Measurements from ENCODE around the gene APP.
A peak's percentile ranks its signal among the peaks of the same experiment; 100 is the strongest.

APP gene

DNA sequence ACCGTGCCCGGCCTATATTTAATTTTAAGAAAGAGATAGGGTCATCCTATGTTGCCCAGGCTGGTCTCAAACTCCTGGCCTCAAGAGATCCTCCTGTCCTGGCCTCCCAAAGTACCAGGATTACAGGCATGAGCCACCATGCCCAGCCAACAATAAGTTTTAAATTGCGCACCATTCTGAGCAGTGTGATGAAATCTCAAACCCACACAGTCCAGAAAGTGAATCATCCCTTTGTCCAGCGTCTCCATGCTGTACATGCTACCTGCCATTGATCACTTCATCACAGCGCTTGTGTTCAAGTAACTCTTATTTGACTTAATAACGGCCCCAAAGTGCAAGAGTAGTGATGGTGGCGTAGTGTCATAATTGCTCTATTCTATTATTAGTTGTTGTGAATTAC lies 75.4 kb downstream of the APP start:
- TF ChIP-seq CREB1 (IDR thresholded peaks at IDR 0.05; ENCODE audit: low read depth) (no peak), TEAD4 (IDR thresholded peaks at IDR 0.05) (no peak), YY1 (IDR thresholded peaks at IDR 0.05; ENCODE audit: low read depth) (no peak), FOXM1 (IDR thresholded peaks at IDR 0.05; ENCODE audit: borderline replicate concordance, low read depth) (no peak), EP300 (IDR thresholded peaks at IDR 0.05; ENCODE audit: borderline replicate concordance) (no peak), NFIC (IDR thresholded peaks at IDR 0.05) (no peak)

DNA sequence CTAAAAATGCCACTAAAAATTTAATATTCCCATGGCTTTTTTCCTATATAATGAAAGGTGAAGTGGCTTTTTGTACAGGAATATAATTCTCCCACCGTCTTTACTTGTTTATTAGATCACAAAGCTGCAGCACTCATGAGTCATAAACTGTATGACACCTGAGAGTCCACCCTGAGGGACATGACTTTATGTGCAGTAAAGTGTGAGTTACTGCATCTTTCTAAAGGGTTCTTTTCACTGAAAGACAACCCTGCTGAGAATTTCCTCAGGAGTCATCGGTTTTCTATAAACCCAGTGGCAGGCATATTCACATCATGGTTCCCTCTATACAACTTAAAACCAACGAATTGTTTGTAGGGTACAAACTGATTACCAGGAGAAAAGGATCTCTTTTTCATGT lies 77.4 kb downstream of the APP start:
- no peak for TF ChIP-seq TEAD4 (IDR thresholded peaks at IDR 0.05)
- no peak for TF ChIP-seq EP300 (IDR thresholded peaks at IDR 0.05; ENCODE audit: borderline replicate concordance)
- TF ChIP-seq FOXM1 (IDR thresholded peaks at IDR 0.05; ENCODE audit: borderline replicate concordance, low read depth): no peak
- TF ChIP-seq TAF1 (IDR thresholded peaks at IDR 0.05; ENCODE audit: low read depth): no peak
- no peak for TF ChIP-seq RAD21 (IDR thresholded peaks at IDR 0.05; ENCODE audit: low read depth)
- no peak for TF ChIP-seq CREB1 (IDR thresholded peaks at IDR 0.05; ENCODE audit: low read depth)
- no peak for TF ChIP-seq YY1 (IDR thresholded peaks at IDR 0.05; ENCODE audit: low read depth)
- TF ChIP-seq, protein P1, sequence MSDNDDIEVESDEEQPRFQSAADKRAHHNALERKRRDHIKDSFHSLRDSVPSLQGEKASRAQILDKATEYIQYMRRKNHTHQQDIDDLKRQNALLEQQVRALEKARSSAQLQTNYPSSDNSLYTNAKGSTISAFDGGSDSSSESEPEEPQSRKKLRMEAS (IDR thresholded peaks at IDR 0.05): no peak
- no peak for TF ChIP-seq EGR1 (IDR thresholded peaks at IDR 0.05)
- TF ChIP-seq TCF12 (IDR thresholded peaks at IDR 0.05; ENCODE audit: low read depth): no peak
- no peak for TF ChIP-seq ZBTB7A (IDR thresholded peaks at IDR 0.05; ENCODE audit: low read depth)
- TF ChIP-seq NFIC (IDR thresholded peaks at IDR 0.05): no peak
- TF ChIP-seq, protein P2, sequence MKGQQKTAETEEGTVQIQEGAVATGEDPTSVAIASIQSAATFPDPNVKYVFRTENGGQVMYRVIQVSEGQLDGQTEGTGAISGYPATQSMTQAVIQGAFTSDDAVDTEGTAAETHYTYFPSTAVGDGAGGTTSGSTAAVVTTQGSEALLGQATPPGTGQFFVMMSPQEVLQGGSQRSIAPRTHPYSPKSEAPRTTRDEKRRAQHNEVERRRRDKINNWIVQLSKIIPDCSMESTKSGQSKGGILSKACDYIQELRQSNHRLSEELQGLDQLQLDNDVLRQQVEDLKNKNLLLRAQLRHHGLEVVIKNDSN (IDR thresholded peaks at IDR 0.05): no peak

- TF ChIP-seq EP300 (IDR thresholded peaks at IDR 0.05; ENCODE audit: borderline replicate concordance): no peak
- 0 out of 2 replicates have a peak, but pooled peaks have one; percentile 11 for TF ChIP-seq TEAD4 (IDR thresholded peaks at IDR 0.05)
- TF ChIP-seq FOXM1 (IDR thresholded peaks at IDR 0.05; ENCODE audit: borderline replicate concordance, low read depth): no peak
- no peak for TF ChIP-seq YY1 (IDR thresholded peaks at IDR 0.05; ENCODE audit: low read depth)
These were observed 79.0 kb downstream of the APP start for GRCh38 chr21:26091480-26092018.

DNA sequence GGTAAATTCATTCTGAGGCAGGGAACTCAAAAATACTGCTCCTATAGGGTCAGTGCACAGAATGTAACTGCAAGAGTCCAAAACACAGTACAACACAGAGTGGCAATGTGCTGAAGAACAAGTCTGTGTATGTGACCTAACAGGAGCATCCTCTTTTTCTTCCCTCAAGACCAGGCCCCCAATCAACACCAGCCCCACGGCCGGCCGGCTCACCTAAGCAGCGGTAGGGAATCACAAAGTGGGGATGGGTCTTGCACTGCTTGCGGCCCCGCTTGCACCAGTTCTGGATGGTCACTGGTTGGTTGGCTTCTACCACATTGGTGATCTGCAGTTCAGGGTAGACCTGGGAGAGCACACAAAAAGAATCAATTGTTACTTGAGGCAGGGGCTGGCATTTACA lies 80.8 kb downstream of the APP start:
- TF ChIP-seq ZBTB7A (IDR thresholded peaks at IDR 0.05; ENCODE audit: low read depth) (no peak), TAF1 (IDR thresholded peaks at IDR 0.05; ENCODE audit: low read depth) (no peak), FOXM1 (IDR thresholded peaks at IDR 0.05; ENCODE audit: borderline replicate concordance, low read depth) (no peak), NFIC (IDR thresholded peaks at IDR 0.05) (no peak), TCF12 (IDR thresholded peaks at IDR 0.05; ENCODE audit: low read depth) (no peak), CREB1 (IDR thresholded peaks at IDR 0.05; ENCODE audit: low read depth) (no peak), YY1 (IDR thresholded peaks at IDR 0.05; ENCODE audit: low read depth) (no peak), EP300 (IDR thresholded peaks at IDR 0.05; ENCODE audit: borderline replicate concordance) (no peak), RAD21 (IDR thresholded peaks at IDR 0.05; ENCODE audit: low read depth) (no peak)
- TF ChIP-seq, protein P2 (IDR thresholded peaks at IDR 0.05): no peak
- TF ChIP-seq, protein P3, sequence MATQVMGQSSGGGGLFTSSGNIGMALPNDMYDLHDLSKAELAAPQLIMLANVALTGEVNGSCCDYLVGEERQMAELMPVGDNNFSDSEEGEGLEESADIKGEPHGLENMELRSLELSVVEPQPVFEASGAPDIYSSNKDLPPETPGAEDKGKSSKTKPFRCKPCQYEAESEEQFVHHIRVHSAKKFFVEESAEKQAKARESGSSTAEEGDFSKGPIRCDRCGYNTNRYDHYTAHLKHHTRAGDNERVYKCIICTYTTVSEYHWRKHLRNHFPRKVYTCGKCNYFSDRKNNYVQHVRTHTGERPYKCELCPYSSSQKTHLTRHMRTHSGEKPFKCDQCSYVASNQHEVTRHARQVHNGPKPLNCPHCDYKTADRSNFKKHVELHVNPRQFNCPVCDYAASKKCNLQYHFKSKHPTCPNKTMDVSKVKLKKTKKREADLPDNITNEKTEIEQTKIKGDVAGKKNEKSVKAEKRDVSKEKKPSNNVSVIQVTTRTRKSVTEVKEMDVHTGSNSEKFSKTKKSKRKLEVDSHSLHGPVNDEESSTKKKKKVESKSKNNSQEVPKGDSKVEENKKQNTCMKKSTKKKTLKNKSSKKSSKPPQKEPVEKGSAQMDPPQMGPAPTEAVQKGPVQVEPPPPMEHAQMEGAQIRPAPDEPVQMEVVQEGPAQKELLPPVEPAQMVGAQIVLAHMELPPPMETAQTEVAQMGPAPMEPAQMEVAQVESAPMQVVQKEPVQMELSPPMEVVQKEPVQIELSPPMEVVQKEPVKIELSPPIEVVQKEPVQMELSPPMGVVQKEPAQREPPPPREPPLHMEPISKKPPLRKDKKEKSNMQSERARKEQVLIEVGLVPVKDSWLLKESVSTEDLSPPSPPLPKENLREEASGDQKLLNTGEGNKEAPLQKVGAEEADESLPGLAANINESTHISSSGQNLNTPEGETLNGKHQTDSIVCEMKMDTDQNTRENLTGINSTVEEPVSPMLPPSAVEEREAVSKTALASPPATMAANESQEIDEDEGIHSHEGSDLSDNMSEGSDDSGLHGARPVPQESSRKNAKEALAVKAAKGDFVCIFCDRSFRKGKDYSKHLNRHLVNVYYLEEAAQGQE (IDR thresholded peaks at IDR 0.05; ENCODE audit: low read depth): no peak

GRCh38 chr21:26087223-26087918 lies 83.2 kb downstream of the APP start:
- TF ChIP-seq TAF1 (IDR thresholded peaks at IDR 0.05; ENCODE audit: low read depth) (no peak), EGR1 (IDR thresholded peaks at IDR 0.05) (no peak), EP300 (IDR thresholded peaks at IDR 0.05; ENCODE audit: borderline replicate concordance) (no peak), YY1 (IDR thresholded peaks at IDR 0.05; ENCODE audit: low read depth) (no peak), NFIC (IDR thresholded peaks at IDR 0.05) (no peak), CREB1 (IDR thresholded peaks at IDR 0.05; ENCODE audit: low read depth) (no peak), RAD21 (IDR thresholded peaks at IDR 0.05; ENCODE audit: low read depth) (no peak), TCF12 (IDR thresholded peaks at IDR 0.05; ENCODE audit: low read depth) (no peak), CEBPB (IDR thresholded peaks at IDR 0.05) (no peak), FOXM1 (IDR thresholded peaks at IDR 0.05; ENCODE audit: borderline replicate concordance, low read depth) (no peak)
- TF ChIP-seq, protein P1 (IDR thresholded peaks at IDR 0.05): no peak
- TF ChIP-seq, protein P3 (IDR thresholded peaks at IDR 0.05; ENCODE audit: low read depth): no peak
- TF ChIP-seq, protein P2 (IDR thresholded peaks at IDR 0.05): no peak

All from Ishikawa (cell line).